NCI-H1694 treated with DMSO at 0.1 percent for 48 hours (cell line): ENCODE data around the gene MVK.

Experiments used
- DNase-seq: peaks from one replicate; lab custom pipeline; 2025; lab: John Stamatoyannopoulos, UW

Gene MVK

DNA sequence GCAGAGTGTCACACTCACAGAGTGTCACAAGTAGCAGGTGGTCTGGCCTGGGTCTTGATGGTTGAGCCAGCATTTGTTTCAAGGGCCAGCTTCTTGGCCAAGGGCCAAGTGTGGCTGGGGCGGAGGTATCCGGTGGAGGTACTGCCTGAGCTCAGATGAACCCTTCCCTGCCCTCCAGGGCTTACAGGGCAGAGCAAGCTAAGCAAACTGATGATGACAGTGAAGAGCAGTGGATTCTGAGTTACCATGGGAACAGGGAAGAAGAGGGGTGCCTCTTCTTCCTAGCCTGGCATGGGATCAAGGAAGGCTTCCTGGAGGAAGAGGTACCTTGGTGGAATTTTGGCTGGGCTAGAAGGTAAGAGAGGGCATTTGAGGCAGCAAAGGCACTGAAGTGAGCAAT is 35.7 kb downstream of the MVK start:
- DNase-seq, result no peak

DNA sequence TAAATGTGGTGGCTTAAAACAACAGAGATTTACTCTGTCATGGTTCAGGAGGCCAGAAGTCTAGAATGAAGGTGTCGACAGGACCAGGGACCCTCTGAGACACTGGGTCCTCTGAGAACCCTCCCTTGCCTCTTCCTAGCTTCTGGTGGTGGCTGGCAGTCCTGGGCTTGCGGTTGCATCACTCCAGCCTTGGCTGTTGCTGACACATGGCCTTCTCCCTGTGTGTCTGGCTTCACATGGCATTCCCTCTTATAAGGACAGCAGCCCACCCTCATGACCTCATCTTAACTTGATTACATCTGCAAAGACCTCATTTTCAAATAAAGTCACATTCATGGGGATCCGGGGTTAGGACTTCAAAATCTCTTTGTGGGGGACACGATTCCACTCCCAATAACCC is 36.9 kb downstream of the MVK start:
- DNase-seq, result no peak

DNA sequence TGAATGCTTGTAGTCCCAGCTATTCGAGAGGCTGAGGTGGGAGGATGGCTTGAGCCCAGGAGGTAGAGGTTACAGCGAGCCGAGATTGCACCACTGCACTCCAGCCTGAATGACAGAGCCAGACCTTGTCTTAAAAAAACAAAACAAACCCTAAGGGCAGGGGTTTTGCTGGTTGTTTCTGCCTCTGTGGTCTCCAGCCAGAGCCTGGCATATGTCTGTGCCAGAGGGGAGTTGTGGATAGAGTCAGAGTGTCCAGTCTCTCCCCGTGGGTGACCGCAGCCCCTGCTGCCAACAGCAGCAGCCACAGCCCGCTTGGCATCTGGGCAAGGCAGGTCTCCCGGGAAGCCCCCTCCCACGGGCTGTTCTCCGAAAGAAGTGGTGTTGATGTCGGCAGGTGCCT is 37.6 kb downstream of the MVK start:
- no peak for DNase-seq

DNA sequence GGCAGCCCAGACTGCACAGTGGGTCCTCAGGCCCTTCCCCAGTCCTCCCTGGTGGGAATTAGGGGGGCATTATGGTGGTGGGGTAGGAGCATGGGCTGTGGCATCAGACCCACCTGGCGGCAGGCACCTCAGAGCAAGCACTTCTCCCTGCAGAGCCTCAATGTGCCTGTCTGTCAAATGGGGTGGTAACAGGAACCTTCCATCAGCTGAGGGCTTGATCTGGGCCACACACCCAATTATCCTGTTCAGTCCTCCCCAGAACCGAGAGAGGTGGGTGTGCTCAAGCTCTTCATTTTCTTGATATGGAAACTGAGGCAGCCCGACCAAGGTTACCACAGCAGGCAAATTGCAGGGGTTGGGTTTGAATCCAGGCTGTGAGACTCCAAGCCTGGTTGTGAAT is 38.4 kb downstream of the MVK start:
- DNase-seq, result no peak

- DNase-seq, result peak; percentile 20
Measured at GRCh38 chr12:109612975-109613502, 39.4 kb downstream of the MVK start.

DNA sequence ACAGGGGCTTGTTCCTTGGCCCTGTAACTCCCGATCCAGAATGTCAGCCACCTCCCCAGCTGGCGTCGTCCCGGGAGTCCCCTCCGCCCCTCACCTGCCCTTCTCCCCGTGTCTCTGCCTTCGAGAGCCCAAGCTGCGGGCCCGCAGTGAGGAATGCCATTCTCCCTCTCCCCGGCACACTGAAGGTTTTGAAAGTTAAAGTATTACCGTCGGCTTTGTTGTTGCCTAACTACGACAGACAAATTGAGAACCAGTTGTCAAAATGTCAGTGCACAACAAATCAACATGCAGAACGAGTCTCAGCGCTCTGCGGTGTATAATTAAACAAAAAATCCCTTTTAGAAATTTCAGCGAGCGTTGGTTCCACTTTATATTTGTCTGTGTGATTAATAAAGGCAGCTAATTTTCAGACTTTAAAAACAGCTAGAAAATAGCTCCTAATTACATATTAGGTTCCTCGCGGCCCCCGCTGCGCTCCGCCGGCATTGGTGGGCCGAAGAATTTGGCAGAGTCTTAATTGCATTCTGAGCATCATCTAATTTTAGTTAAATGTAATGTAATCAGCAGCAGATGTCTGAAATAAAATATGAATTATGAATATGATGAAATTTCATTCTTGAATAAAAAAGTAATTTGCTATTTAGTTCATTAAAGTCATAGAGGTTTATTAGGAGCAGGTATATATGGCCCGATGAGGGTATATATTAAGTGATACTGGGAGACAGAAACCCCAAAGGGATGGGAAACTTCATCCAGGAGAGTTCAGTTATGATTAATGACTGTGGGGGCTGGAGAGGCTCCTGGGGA is 40.3 kb downstream of the MVK start:
- no peak for DNase-seq

DNA sequence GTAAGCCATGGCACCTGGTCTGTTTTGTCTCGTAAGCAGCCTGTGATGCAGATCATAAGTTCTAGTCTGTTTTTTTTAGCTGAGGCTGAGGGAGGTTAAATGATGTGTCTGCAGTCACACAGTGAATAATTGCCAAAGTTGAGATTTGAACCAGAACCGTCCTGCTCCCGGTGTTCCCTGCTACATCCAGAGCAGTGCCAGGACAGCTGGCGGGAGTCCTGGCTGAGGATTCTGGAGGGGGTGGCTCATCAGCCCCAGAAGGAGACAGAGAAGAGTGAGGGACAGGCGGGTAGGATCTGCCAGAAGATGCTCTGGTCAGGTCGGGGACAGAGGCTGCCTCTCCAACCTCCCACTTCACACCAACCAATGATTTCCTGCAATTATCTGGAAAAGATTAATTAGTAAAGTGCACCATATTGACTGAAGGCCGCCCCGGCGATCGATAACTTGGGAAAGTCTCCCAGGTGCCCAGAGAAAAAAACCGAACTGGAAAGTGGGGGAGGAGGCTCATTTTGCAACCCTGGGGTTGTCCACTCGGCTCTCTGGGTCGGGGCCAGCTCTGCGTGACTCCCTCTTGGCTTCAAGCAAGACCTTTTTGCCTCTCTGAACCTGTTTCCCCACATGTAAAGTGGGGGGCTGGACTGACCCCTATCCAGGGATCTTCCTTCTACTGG is 42.1 kb downstream of the MVK start:
- DNase-seq, result no peak

DNA sequence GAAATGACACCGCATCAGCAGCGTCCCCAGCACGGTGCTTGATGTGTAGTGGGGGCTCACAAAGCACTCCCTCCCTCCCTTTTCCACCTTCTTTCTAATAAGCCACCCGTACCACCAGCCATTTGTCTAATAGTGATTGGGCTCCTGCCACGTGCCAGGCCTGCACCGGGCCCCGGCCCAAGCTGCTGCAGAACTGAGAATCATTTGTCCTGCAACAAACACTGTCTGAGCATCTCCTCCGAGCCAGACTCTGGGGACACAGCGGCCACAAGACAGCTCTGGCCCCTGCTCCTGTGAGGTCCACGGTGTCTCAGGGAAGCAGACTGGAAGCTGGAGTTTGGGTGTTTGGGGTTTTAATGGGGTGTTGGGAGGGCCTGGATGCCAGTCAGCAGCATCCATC is 43.9 kb downstream of the MVK start:
- DNase-seq, result no peak

GRCh38 chr12:109618082-109618481 is 44.5 kb downstream of the MVK start:
- no peak for DNase-seq

DNA sequence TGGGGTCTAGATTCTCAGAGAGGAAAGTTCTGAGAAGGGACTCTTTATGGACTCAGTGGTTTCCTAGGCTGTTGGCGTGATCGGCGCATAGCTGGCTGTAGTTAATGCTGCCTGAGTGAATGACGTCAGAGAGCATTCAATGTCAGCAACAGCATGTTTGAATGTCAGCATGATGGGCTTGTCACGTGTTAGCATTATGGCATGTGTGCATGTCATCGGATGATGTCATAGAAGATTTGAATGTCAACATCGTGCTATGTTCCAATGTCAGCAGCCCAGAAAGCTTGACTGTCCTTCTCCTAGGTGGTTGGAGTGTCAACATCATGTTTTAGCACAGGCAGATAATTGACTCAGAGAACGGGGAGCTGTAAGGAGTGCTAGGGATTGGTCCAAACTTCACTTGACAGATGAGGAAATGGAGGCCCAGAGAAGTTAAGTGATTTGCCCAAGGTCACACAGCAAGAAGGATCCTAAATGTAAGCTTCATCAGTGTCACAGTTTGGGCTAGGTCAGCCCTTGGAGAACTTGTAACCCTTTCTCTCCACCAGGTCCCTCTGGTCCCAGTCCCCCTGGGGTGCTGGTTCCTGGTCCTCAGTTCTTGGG is 45.5 kb downstream of the MVK start:
- no peak for DNase-seq

GRCh38 chr12:109621211-109621694 is 47.7 kb downstream of the MVK start:
- DNase-seq, result peak; percentile 39

DNA sequence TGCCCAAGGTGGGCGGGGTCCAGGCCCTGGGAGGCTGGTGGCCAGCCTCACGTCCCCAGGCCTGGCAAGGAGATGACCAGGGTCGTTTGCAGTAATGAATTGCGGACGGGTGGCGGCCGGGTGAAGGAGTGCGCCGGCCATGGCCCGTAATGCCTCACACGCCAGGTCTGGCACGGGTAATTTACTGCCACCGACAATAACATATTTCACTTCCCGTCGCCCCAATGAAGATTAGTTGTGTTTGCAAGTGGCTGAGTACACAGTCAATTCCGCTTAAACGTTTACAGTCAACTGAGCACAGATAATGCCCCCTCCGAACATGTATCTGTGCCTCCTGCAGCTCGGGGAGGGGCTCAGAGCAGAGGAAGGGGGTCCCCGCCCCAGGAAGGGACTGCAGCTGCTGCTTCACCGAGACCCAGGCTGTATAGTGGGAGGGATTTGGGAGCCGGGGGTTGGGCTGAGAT is 48.3 kb downstream of the MVK start:
- DNase-seq, result peak; percentile 61

DNA sequence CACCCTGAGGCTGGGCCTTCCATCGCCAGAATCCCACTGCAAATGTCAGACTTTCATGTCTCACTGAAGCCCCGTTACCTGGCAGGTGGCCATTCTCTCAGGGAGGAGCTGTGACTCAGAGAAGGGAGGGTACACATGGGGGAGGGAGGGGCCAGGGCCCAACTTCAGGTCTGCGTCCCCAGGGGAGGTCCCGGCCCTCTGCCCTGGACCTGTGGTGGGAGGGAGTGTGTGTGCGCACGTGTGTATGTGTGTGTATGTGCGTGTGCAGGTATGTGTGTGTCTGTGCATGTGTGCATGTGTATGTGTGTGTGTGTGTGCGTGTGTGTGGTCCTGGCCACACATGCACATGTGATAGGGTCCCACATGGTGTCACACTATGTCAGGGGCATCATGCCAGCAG is 50.9 kb downstream of the MVK start:
- DNase-seq, result no peak

- DNase-seq, result no peak
Measured at GRCh38 chr12:109625131-109625559, 51.6 kb downstream of the MVK start.

GRCh38 chr12:109625749-109626377 is 52.3 kb downstream of the MVK start:
- no peak for DNase-seq

DNA sequence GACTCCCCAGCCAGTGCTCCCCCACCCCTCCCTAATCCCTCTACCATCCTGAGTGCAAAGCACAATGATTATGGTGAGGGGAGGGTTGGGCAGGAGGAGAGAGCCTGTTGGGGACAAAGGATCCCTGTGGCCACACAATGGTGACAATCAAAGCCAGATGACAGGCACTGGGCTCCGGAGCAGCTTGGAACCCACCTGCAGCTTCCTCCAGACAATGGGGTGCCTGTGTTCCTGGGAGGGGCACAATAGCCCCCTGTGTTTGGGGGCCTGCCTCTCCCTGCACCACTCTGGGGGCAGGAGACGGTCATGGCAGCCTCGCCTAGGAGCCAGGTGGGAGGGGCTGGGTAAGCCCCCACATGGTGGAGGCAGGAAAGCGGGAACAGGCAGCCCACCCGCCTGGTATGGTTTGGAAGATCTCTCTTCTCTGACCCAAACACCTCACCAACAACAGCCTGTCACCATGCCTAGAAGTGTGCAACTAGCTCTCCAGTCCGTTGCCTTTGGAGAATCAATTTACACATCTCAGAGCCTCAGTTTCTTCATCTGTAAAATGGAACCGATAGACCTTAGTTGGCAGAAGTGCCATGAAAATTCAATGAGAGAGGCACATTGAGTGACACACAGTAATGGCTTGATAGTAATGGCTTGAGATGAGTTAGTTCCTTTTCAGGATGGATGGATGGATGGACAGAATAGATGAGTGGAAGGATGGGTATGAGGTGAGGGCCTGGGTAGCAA is 53.0 kb downstream of the MVK start:
- no peak for DNase-seq

GRCh38 chr12:109627633-109628032 is 54.0 kb downstream of the MVK start:
- DNase-seq, result no peak

- DNase-seq, result no peak
Measured at GRCh38 chr12:109630107-109630506, 56.5 kb downstream of the MVK start.

DNA sequence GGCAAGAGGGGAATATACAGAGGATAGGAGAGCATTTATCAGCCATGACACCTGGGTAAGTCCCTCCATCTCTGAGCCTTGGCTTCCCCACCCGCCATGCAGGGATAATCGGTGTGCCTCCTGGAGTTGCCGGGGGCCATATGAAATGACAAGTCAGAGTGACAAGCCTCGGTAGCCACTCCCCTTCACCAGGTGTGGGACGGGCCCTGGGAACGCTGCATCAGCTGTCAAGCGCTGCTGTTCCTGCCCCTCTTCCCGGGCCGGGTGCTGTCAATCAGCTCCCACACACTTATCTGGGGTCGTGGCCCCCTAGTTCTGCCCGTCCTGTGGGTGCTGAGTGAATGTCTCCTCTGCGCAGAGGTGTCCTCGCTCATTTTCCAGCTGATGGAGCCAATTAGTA is 57.2 kb downstream of the MVK start:
- DNase-seq, result no peak

DNA sequence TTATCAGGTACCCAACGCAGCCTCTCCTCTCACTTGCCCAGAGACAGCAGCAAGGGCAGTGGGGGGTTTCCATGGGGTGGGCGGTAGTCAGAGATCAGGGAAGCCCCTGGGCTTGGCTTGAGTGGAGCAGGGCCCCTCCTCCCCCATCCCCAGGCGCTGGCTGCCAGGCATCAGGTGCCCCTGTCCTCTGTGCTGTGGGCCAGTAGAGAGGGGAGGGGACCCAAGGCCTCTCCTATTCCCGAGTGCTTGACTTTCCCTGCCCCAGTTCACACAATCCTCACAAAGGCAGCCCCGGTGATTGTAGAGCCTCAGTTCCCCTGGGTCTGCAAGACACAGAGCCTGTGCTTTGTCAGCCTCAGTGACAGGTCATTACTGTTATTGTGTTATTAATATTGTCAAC is 57.7 kb downstream of the MVK start:
- DNase-seq, result no peak

DNA sequence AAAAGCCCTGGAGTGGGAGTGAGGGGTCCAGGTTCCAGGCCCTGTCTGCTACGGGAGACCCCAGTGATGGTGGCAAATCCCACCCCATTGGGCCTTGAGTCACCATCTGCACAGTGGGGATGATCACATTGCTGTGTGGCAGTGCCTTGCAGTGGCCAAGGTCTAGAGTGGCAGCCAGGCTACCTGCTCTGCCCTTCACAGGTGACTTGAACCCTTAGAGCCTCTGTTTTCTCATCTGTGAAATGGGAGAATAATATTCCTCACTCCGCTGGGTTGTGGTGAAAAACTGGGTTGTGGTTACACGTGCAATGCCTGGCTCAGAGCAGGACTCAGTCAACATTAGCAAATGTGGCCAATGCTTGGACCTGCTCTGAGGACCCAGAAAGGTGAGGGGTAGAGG is 58.2 kb downstream of the MVK start:
- DNase-seq, result no peak

DNA sequence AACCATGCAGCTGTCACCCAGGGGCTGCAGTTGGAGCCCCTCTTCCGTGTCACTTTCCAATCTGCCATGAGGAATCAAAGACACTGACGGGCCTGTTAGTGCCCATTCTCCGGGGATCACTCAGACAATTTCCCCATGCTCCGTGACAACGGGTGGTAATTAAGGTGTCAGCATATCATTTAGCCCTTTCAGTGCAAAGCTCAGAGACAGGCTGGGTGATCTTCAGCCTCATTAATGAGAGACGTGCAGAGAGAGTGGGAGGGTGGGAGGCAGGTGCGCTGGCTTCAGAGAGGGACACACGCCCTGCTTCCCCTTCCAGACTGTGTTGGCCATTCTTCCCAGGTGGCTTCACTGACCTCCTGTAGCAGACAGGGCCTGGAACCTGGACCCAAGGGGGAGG is 58.7 kb downstream of the MVK start:
- no peak for DNase-seq
